Neural cell (in vitro differentiated cells): Measurements from ENCODE around the gene HEBP1. TPM values are rescaled to one million over a fixed set of nuclear protein-coding genes. Genes with fewer than 3 reads are reported as not detected.

Experiments
- H2AFZ ChIP-seq: fragments of 200-600, 300-800 bp; sonication (generic), shearing (Covaris generic); 2 replicates; pipeline ENCODE4 v1.6.0; 2014; ENCODE audit warnings: low read depth, mild to moderate bottlenecking, antibody characterized with exemption, low read length, moderate library complexity
- H3F3A ChIP-seq: fragments of 200-600 bp; shearing (Covaris generic); 2 replicates; pipeline ENCODE4 v1.6.1; 2016; ENCODE audit warnings: mild to moderate bottlenecking, moderate library complexity, mixed read lengths, antibody characterized with exemption, low read length; ENCODE audit not compliant: insufficient read depth, poor library complexity, severe bottlenecking
- H3K27ac ChIP-seq: fragments of 200-600, 300-800 bp; sonication (generic), shearing (Covaris generic); 2 replicates; pipeline ENCODE4 v1.5.1; 2014; ENCODE audit warnings: mild to moderate bottlenecking, low read length, moderate library complexity
- H3K27me3 ChIP-seq: fragments of 300-800, 200-600 bp; sonication (generic), shearing (Covaris generic); 2 replicates; pipeline ENCODE4 v1.6.0; 2014; ENCODE audit warnings: mild to moderate bottlenecking, low read depth, low read length, moderate library complexity; ENCODE audit not compliant: insufficient read depth
- H3K36me3 ChIP-seq: fragments of 300-800, 200-600 bp; sonication (generic), shearing (Covaris generic); 2 replicates; pipeline ENCODE4 v1.5.1; 2014; ENCODE audit warnings: mild to moderate bottlenecking, antibody characterized with exemption, low read length, moderate library complexity; ENCODE audit not compliant: insufficient read depth
- H3K4me2 ChIP-seq: fragments of 300-800, 200-600 bp; sonication (generic), shearing (Covaris generic); 2 replicates; pipeline ENCODE4 v1.6.0; 2014; ENCODE audit warnings: mild to moderate bottlenecking, low read length
- H3K4me3 ChIP-seq: fragments of 300-800, 200-600 bp; sonication (generic), shearing (Covaris generic); 2 replicates; pipeline ENCODE4 v1.5.1; 2014; ENCODE audit warnings: mild to moderate bottlenecking, low read length, moderate library complexity
- H3K79me2 ChIP-seq: fragments of 200-600 bp; shearing (Covaris generic); replicated peaks from 2 replicates; pipeline ENCODE4 v1.6.0; 2014; ENCODE audit warnings: mild to moderate bottlenecking, low read length, moderate library complexity; ENCODE audit not compliant: insufficient read depth
- H3K9ac ChIP-seq: fragments of 300-800, 200-600 bp; sonication (generic), shearing (Covaris generic); 2 replicates; pipeline ENCODE4 v1.6.1; 2016; ENCODE audit warnings: mild to moderate bottlenecking, low read length, mixed read lengths
- H3K9me2 ChIP-seq: fragments of 200-600 bp; shearing (Covaris generic); 2 replicates; pipeline ENCODE4 v1.6.1; 2016; ENCODE audit warnings: mild to moderate bottlenecking, low read length, mixed read lengths; ENCODE audit not compliant: insufficient read depth
- H3K9me3 ChIP-seq: fragments of 200-600, 300-800 bp; sonication (generic), shearing (Covaris generic); 2 replicates; pipeline ENCODE4 v1.6.1; 2016; ENCODE audit warnings: mild to moderate bottlenecking, mixed run types, low read length, moderate library complexity, mixed read lengths
- H4K20me1 ChIP-seq: fragments of 200-600 bp; shearing (Covaris generic); 2 replicates; pipeline ENCODE4 v1.6.1; 2016; ENCODE audit warnings: mild to moderate bottlenecking, mixed run types; ENCODE audit not compliant: insufficient read depth
- EP300 ChIP-seq: fragments of 450-650 bp; conservative IDR thresholded peaks from 2 replicates; pipeline ENCODE4 v1.6.1; 2014; ENCODE audit warnings: antibody characterized with exemption, mild to moderate bottlenecking, moderate library complexity; ENCODE audit not compliant: poor library complexity, severe bottlenecking
- EZH2 ChIP-seq: fragments of 200-600, 300-800 bp; shearing (Covaris generic), sonication (generic); IDR thresholded peaks from 2 replicates; pipeline ENCODE4 v1.6.1; 2014; ENCODE audit warnings: antibody characterized with exemption, low read length, borderline replicate concordance, mild to moderate bottlenecking; ENCODE audit not compliant: insufficient read depth, poor library complexity, severe bottlenecking
- MXI1 ChIP-seq: fragments of 450-650 bp; conservative IDR thresholded peaks from 2 replicates; pipeline ENCODE4 v1.6.1; 2014; ENCODE audit warnings: antibody characterized with exemption, mild to moderate bottlenecking; ENCODE audit not compliant: poor library complexity, severe bottlenecking
- POLR2AphosphoS5 ChIP-seq: IDR thresholded peaks from 2 replicates; pipeline ENCODE4 v1.6.1; 2012
- RAD21 ChIP-seq: fragments of 450-650 bp; conservative IDR thresholded peaks from 2 replicates; pipeline ENCODE4 v1.6.1; 2014; ENCODE audit warnings: antibody characterized with exemption, mild to moderate bottlenecking, moderate library complexity
- REST ChIP-seq: IDR thresholded peaks from 2 replicates; pipeline ENCODE4 v1.6.1; 2012; ENCODE audit warnings: borderline replicate concordance
- SMC3 ChIP-seq: fragments of 450-650 bp; conservative IDR thresholded peaks from 2 replicates; pipeline ENCODE4 v1.6.1; 2014; ENCODE audit warnings: antibody characterized with exemption, mild to moderate bottlenecking, moderate library complexity; ENCODE audit not compliant: poor library complexity
- TAF1 ChIP-seq: IDR thresholded peaks from 2 replicates; pipeline ENCODE4 v1.6.1; 2012; ENCODE audit warnings: low read depth
- polyA plus RNA-seq: library from polyadenylated mRNA; depleted of rRNA; stranded (reverse); fragments of >200 nt; gene quantifications from 2 replicates; pipeline ENCODE4 v1.2.3, GENCODE V29; 2014
- TF ChIP-seq, protein P1 (sequence below): fragments of 450-650 bp; IDR thresholded peaks from 2 replicates; pipeline ENCODE4 v1.5.1; 2014; ENCODE audit warnings: antibody characterized with exemption, mild to moderate bottlenecking, moderate library complexity; ENCODE audit not compliant: poor library complexity, severe bottlenecking

The HEBP1 gene
- polyA plus RNA-seq, 1 donor from 2014 or later, result 1.2 TPM

- no peak for TF ChIP-seq SMC3
Measured at GRCh38 chr12:13004361-13004760, 4.3 kb upstream of the HEBP1 start (continued).

- Histone ChIP-seq H2AFZ (no peak overlapping the region), H3K27me3 (no peaks in the 10 kb centered on the region), H3K4me2 (no peak overlapping the region), H3F3A (no peaks in the 10 kb centered on the region), H3K9me3 (no peaks in the 10 kb centered on the region), H3K79me2 (no peaks in the 10 kb centered on the region), H3K9ac (no peak overlapping the region), H3K36me3 (no peaks in the 10 kb centered on the region), H3K9me2 (no peaks in the 10 kb centered on the region), H3K4me3 (no peak overlapping the region), H4K20me1 (no peaks in the 10 kb centered on the region), H3K27ac (no peak overlapping the region)
- TF ChIP-seq MXI1 (no peak), EZH2 (no peak), RAD21 (no peak), SMC3 (no peak), EP300 (no peak), POLR2AphosphoS5 (no peak), REST (no peak), TAF1 (no peak)
- TF ChIP-seq, protein P1, sequence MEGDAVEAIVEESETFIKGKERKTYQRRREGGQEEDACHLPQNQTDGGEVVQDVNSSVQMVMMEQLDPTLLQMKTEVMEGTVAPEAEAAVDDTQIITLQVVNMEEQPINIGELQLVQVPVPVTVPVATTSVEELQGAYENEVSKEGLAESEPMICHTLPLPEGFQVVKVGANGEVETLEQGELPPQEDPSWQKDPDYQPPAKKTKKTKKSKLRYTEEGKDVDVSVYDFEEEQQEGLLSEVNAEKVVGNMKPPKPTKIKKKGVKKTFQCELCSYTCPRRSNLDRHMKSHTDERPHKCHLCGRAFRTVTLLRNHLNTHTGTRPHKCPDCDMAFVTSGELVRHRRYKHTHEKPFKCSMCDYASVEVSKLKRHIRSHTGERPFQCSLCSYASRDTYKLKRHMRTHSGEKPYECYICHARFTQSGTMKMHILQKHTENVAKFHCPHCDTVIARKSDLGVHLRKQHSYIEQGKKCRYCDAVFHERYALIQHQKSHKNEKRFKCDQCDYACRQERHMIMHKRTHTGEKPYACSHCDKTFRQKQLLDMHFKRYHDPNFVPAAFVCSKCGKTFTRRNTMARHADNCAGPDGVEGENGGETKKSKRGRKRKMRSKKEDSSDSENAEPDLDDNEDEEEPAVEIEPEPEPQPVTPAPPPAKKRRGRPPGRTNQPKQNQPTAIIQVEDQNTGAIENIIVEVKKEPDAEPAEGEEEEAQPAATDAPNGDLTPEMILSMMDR, result no peak
Measured at GRCh38 chr12:13002301-13003097, 2.4 kb upstream of the HEBP1 start.

GRCh38 chr12:13001775-13002040 is 1.6 kb upstream of the HEBP1 start:
- TF ChIP-seq REST (no peak), MXI1 (no peak), SMC3 (no peak), RAD21 (no peak), TAF1 (no peak), EZH2 (no peak), EP300 (no peak), POLR2AphosphoS5 (no peak)
- TF ChIP-seq, protein P1, result no peak
- H3K27me3 ChIP-seq, result no peaks in the 10 kb centered on the region
- H3K9me2 ChIP-seq, result no peaks in the 10 kb centered on the region
- no peaks in the 10 kb centered on the region for H3F3A ChIP-seq
- no peaks in the 10 kb centered on the region for H3K36me3 ChIP-seq
- H3K79me2 ChIP-seq, result no peaks in the 10 kb centered on the region
- H4K20me1 ChIP-seq, result no peaks in the 10 kb centered on the region
- H3K4me3 ChIP-seq, result peak overlapping the region; percentile 84
- no peak overlapping the region for H2AFZ ChIP-seq
- H3K27ac ChIP-seq, result no peak overlapping the region
- no peak overlapping the region for H3K4me2 ChIP-seq
- H3K9ac ChIP-seq, result peak overlapping the region; percentile 65
- H3K9me3 ChIP-seq, result no peaks in the 10 kb centered on the region
